Suprapubic skin (tissue), 4 donors: Measurements from ENCODE around the gene CABP4. TPM values are rescaled to one million over a fixed set of nuclear protein-coding genes. Genes with fewer than 3 reads are reported as not detected.
A peak's percentile ranks its signal among the peaks of the same experiment; 100 is the strongest.
"Not testable (repeated sequence)": the region's sequence is repeated elsewhere in the genome, so short reads cannot be mapped to it uniquely, and the experiment has no call there.

Experiments used
- DNase-seq, 2 donors: peaks; one replicate each; pipeline ENCODE4 v3.0.0-alpha.2; 2019; ENCODE audit warnings: low spot score in 2 of 2
- H3K27ac ChIP-seq: fragments of 200-600 bp; sonication (generic); one replicate; pipeline ENCODE4 v1.5.1; 2019
- H3K27me3 ChIP-seq: fragments of 200-600 bp; sonication (generic); one replicate; pipeline ENCODE4 v1.5.1; 2019
- H3K36me3 ChIP-seq: fragments of 200-600 bp; sonication (generic); one replicate; pipeline ENCODE4 v1.5.1; 2019
- H3K4me1 ChIP-seq: fragments of 200-600 bp; sonication (generic); one replicate; pipeline ENCODE4 v1.5.1; 2019
- H3K4me3 ChIP-seq: fragments of 200-600 bp; sonication (generic); one replicate; pipeline ENCODE4 v1.5.1; 2019; ENCODE audit warnings: mild to moderate bottlenecking
- H3K9me3 ChIP-seq: fragments of 200-600 bp; sonication (generic); one replicate; pipeline ENCODE4 v1.5.1; 2019
- EP300 ChIP-seq: sonication (generic); formaldehyde crosslinking; IDR thresholded peaks from one replicate; pipeline ENCODE4 v1.6.1; 2017; ENCODE audit warnings: antibody characterized with exemption
- POLR2A ChIP-seq, 2 donors: fragments of 450-650 bp; IDR thresholded peaks; one replicate each; pipeline ENCODE4 v1.6.1; 2017; ENCODE audit warnings: antibody characterized with exemption in 2 of 2, mild to moderate bottlenecking in 2 of 2, moderate library complexity in 2 of 2
- POLR2AphosphoS5 ChIP-seq, 3 donors: sonication (generic); formaldehyde crosslinking; IDR thresholded peaks; one replicate each; pipeline ENCODE4 v1.6.1; 2017; ENCODE audit warnings: antibody characterized with exemption in 3 of 3
- WGBS: methylation state at CpG from one replicate; pipeline ENCODE4 v1.1.5; 2018; 5-methylcytosine and 5-hydroxymethylcytosine counted together
- total RNA-seq, 4 donors: library from RNA; depleted of rRNA; stranded (reverse); fragments of >200 nt; gene quantifications; one replicate each; pipeline ENCODE4 v1.1.0, GENCODE V29; 2016
- TF ChIP-seq, protein P1 (sequence below), 2 donors: fragments of 200-600 bp in 1 of 2; fragments of 450-650 bp in 1 of 2; sonication (generic) in 1 of 2; IDR thresholded peaks; one replicate each; pipeline ENCODE4 v1.5.1; 2016 to 2019; ENCODE audit warnings: antibody characterized with exemption in 2 of 2, mild to moderate bottlenecking in 1 of 2, moderate library complexity in 1 of 2

The CABP4 gene
- total RNA-seq, 4 donors from 2014 or later, result 0.38 to 2.5 (median 0.72) TPM; not detected in 1

- Histone ChIP-seq H3K27ac (no peak overlapping the region), H3K27me3 (no peaks in the 10 kb centered on the region), H3K36me3 (no peaks in the 10 kb centered on the region), H3K4me3 (no peak overlapping the region), H3K9me3 (no peaks in the 10 kb centered on the region), H3K4me1 (peaks cover 42% of the 10 kb centered on the region)
- DNase-seq, result no peak
- TF ChIP-seq EP300 (no peak), POLR2A (IDR thresholded peaks at IDR 0.05) (no peak), POLR2AphosphoS5 (IDR thresholded peaks at IDR 0.05) (no peak)
- TF ChIP-seq, protein P1, sequence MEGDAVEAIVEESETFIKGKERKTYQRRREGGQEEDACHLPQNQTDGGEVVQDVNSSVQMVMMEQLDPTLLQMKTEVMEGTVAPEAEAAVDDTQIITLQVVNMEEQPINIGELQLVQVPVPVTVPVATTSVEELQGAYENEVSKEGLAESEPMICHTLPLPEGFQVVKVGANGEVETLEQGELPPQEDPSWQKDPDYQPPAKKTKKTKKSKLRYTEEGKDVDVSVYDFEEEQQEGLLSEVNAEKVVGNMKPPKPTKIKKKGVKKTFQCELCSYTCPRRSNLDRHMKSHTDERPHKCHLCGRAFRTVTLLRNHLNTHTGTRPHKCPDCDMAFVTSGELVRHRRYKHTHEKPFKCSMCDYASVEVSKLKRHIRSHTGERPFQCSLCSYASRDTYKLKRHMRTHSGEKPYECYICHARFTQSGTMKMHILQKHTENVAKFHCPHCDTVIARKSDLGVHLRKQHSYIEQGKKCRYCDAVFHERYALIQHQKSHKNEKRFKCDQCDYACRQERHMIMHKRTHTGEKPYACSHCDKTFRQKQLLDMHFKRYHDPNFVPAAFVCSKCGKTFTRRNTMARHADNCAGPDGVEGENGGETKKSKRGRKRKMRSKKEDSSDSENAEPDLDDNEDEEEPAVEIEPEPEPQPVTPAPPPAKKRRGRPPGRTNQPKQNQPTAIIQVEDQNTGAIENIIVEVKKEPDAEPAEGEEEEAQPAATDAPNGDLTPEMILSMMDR (IDR thresholded peaks at IDR 0.05), result no peak
- 82% methylated on average over 13 of the region's 13 CpGs for WGBS
Measured at GRCh38 chr11:67423466-67423865, 31.7 kb upstream of the CABP4 start.

GRCh38 chr11:67423891-67424613, 31.1 kb upstream of the CABP4 start:
- peaks cover 40% of the 10 kb centered on the region for H3K4me1 ChIP-seq

GRCh38 chr11:67427364-67427859, 27.7 kb upstream of the CABP4 start:
- 76% methylated on average over 19 of the region's 19 CpGs for WGBS
- Histone ChIP-seq H3K27ac (peak overlapping the region; percentile 96), H3K4me3 (peak overlapping the region; percentile 95), H3K36me3 (peaks cover 14% of the 10 kb centered on the region), H3K4me1 (peaks cover 38% of the 10 kb centered on the region)
- not testable (repeated sequence) for DNase-seq, H3K27me3 ChIP-seq, H3K9me3 ChIP-seq

More at GRCh38 chr11:67423891-67424613, 31.1 kb upstream of the CABP4 start:
- TF ChIP-seq, protein P1 (IDR thresholded peaks at IDR 0.05), result no peak
- no peak for TF ChIP-seq POLR2AphosphoS5 (IDR thresholded peaks at IDR 0.05)
- TF ChIP-seq EP300, result no peak
- TF ChIP-seq POLR2A (IDR thresholded peaks at IDR 0.05), result no peak
- H3K4me3 ChIP-seq, result no peak overlapping the region
- DNase-seq, result no peak
- WGBS, result 88% methylated on average over 25 of the region's 34 CpGs
- H3K9me3 ChIP-seq, result no peaks in the 10 kb centered on the region
- no peaks in the 10 kb centered on the region for H3K36me3 ChIP-seq
- H3K27ac ChIP-seq, result no peak overlapping the region
- H3K27me3 ChIP-seq, result no peaks in the 10 kb centered on the region

DNA sequence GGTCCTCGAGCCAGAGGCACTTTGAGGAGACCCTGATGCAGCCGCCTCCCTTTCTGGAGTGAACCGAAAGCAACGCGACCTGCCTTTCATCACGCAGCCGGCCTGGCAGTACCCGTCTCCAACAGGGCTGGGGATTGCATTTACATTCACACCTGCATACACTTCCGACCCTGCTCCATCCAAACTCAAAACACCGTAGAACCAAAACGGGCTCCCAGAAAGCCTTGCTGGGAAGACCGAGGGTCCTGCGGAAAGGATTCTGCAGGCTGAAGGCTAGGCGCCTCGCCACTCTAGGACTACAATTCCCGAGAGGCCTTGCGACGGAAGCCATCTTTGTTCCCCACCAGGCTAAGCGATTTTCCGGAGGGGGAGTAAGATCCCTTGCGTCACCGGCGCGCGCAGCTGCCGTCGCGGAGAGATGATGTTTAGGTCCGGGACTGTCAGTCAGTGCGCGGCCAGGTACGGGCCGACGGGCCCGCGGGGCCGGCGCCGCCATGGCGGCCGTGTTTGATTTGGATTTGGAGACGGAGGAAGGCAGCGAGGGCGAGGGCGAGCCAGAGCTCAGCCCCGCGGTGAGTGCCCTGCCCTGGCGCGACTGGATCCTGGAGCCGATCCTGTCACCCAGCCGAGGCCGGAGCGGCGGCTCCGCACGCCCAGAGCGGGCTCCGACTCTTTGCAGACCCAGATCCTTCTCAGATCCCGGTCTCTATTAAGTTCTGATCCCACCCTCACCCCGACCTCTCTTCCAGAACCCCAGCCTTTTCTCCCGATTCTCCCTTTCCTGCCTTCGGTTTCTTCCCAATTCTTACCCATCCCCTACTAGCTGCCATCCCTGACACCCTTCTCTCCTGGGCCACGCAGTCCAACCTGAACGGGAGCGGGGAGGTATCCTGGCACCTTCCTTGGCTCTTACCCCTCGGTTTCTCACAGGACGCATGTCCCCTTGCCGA, 26.8 kb upstream of the CABP4 start, which contains the start of gene RPS6KB2:
Gene RPS6KB2, plus strand, starts transcription at position 443 of the 950 bp plus-strand sequence. Its CDS starts 52 bp downstream, at position 495.
- peaks cover 37% of the 10 kb centered on the region for H3K4me1 ChIP-seq
- TF ChIP-seq EP300, result no peak
- peak; percentile 82 to 97 (median 92) for TF ChIP-seq POLR2AphosphoS5 (IDR thresholded peaks at IDR 0.05)
- peak in 1 of 2 donors; percentile 89 for TF ChIP-seq POLR2A (IDR thresholded peaks at IDR 0.05)
- no peaks in the 10 kb centered on the region for H3K27me3 ChIP-seq
- DNase-seq, result peak; percentile 99
- H3K27ac ChIP-seq, result peak within 1 kb of the TSS; percentile 96
- under 1% methylated on average over 61 of the region's 68 CpGs for WGBS
- peaks cover 24% of the 10 kb centered on the region for H3K36me3 ChIP-seq
- peak within 1 kb of the TSS; percentile 95 for H3K4me3 ChIP-seq
- no peaks in the 10 kb centered on the region for H3K9me3 ChIP-seq

DNA sequence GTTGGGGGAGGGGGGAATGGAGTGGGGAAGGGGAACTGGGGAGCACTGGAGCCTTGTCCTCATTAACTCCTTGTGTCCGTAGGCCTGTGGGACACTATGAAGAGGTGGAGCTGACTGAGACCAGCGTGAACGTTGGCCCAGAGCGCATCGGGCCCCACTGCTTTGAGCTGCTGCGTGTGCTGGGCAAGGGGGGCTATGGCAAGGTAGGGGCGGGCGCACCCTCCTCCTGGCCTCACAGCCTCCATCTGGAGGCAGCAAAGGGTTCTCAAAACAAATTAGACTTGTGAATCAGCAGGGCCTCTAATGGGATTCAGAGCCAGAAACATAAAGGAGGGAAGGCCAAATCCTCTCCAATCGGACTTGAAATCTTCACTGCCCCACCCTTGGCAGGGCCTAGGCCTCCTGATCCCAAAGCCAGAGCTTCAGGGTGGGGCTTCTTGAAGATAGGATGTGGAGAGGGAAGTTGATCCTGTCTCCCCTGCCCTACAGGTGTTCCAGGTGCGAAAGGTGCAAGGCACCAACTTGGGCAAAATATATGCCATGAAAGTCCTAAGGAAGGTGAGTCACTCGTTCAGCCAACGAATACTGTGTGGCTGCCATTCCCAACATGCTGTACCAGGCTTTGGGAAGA, 26.0 kb upstream of the CABP4 start:
- 58% methylated on average over 5 of the region's 12 CpGs for WGBS
- TF ChIP-seq POLR2A (IDR thresholded peaks at IDR 0.05) (no peak), EP300 (no peak), POLR2AphosphoS5 (IDR thresholded peaks at IDR 0.05) (peak in 1 of 3 donors; percentile 33)
- TF ChIP-seq, protein P1 (IDR thresholded peaks at IDR 0.05), result no peak
- H3K4me1 ChIP-seq, result peaks cover 35% of the 10 kb centered on the region
- peak overlapping the region; percentile 96 for H3K27ac ChIP-seq
- no peaks in the 10 kb centered on the region for H3K27me3 ChIP-seq
- no peak for DNase-seq
- H3K9me3 ChIP-seq, result no peaks in the 10 kb centered on the region
- peak overlapping the region; percentile 95 for H3K4me3 ChIP-seq
- peaks cover 32% of the 10 kb centered on the region for H3K36me3 ChIP-seq
